Mesothelial cell of epicardium (in vitro differentiated cells): ENCODE data around the gene RPS5. TPM values are rescaled to one million over a fixed set of nuclear protein-coding genes. Genes with fewer than 3 reads are reported as not detected.
A peak's percentile ranks its signal among the peaks of the same experiment; 100 is the strongest.

Experiments
- DNase-seq, 2 experiments: peaks; one replicate each; pipeline ENCODE4 v3.0.0; 2021; ENCODE audit warnings: low spot score in 2 of 2; ENCODE audit not compliant: unreplicated experiment in 2 of 2
- H3K27ac Mint-ChIP-seq: 2 replicates; pipeline ENCODE4 v1.8.0; 2021; ENCODE audit warnings: mixed read lengths
- H3K27me3 Mint-ChIP-seq: 2 replicates; pipeline ENCODE4 v1.8.0; 2021; ENCODE audit warnings: low read depth, mixed read lengths
- H3K36me3 Mint-ChIP-seq: 2 replicates; pipeline ENCODE4 v1.8.0; 2021; ENCODE audit warnings: mixed read lengths
- H3K4me1 Mint-ChIP-seq: 2 replicates; pipeline ENCODE4 v1.8.0; 2021; ENCODE audit warnings: mixed read lengths
- H3K4me3 Mint-ChIP-seq: 2 replicates; pipeline ENCODE4 v1.8.0; 2021; ENCODE audit warnings: mild to moderate bottlenecking, moderate library complexity, mixed read lengths
- H3K9me3 Mint-ChIP-seq: 2 replicates; pipeline ENCODE4 v1.8.0; 2021; ENCODE audit warnings: mixed read lengths
- total RNA-seq: library from RNA; stranded (reverse); gene quantifications from 3 replicates; pipeline ENCODE4 v1.2.1, GENCODE V29; 2021
- TF ChIP-seq, protein P1 (sequence below): fragments of 200-600 bp; sonication (generic); IDR thresholded peaks from one replicate; pipeline ENCODE4 v1.5.0; 2021; ENCODE audit warnings: antibody characterized with exemption; ENCODE audit not compliant: unreplicated experiment

Gene RPS5
- total RNA-seq, 1 donor from 2014 or later: 985 TPM

DNA sequence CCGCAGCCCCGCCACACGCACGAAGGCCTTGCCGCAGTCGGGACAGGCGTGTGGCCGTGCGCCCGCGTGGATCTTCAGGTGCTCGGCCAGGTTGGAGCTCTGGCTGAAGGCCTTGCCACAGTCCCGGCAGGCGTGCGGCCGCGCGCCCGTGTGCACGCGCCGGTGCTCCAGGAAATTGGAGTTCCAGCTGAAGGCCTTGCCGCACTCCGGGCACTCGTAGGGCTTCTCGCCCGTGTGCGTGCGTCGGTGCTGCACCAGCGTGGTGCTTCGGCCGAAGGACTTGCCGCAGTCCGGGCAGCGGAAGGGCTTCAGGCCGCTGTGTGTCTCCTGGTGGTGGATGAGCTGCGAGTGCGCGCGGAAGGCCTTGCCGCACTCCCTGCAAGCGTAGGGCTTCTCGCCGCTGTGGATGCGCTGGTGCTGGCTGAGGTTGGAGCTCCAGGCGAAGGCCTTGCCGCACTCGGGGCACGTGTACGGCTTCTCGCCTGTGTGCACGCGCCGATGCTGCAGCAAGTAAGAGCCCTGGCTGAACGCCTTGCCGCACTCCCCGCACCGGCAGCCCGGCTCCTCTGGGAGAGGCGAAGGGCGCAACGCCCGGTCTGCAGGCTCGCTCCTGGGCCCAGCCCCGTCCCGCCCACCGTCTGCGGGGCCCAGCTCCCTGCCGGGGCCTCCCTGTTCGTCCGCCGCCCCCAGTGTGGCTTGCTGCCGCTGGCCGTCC, 30.1 kb upstream of the RPS5 start:
- H3K4me1 Mint-ChIP-seq: peaks cover 6% of the 10 kb centered on the region
- H3K36me3 Mint-ChIP-seq: no peaks in the 10 kb centered on the region
- DNase-seq: no peak
- no peak overlapping the region for H3K27ac Mint-ChIP-seq
- TF ChIP-seq, protein P1, sequence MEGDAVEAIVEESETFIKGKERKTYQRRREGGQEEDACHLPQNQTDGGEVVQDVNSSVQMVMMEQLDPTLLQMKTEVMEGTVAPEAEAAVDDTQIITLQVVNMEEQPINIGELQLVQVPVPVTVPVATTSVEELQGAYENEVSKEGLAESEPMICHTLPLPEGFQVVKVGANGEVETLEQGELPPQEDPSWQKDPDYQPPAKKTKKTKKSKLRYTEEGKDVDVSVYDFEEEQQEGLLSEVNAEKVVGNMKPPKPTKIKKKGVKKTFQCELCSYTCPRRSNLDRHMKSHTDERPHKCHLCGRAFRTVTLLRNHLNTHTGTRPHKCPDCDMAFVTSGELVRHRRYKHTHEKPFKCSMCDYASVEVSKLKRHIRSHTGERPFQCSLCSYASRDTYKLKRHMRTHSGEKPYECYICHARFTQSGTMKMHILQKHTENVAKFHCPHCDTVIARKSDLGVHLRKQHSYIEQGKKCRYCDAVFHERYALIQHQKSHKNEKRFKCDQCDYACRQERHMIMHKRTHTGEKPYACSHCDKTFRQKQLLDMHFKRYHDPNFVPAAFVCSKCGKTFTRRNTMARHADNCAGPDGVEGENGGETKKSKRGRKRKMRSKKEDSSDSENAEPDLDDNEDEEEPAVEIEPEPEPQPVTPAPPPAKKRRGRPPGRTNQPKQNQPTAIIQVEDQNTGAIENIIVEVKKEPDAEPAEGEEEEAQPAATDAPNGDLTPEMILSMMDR: no peak
- no peaks in the 10 kb centered on the region for H3K9me3 Mint-ChIP-seq
- no peaks in the 10 kb centered on the region for H3K27me3 Mint-ChIP-seq
- H3K4me3 Mint-ChIP-seq: no peak overlapping the region

DNA sequence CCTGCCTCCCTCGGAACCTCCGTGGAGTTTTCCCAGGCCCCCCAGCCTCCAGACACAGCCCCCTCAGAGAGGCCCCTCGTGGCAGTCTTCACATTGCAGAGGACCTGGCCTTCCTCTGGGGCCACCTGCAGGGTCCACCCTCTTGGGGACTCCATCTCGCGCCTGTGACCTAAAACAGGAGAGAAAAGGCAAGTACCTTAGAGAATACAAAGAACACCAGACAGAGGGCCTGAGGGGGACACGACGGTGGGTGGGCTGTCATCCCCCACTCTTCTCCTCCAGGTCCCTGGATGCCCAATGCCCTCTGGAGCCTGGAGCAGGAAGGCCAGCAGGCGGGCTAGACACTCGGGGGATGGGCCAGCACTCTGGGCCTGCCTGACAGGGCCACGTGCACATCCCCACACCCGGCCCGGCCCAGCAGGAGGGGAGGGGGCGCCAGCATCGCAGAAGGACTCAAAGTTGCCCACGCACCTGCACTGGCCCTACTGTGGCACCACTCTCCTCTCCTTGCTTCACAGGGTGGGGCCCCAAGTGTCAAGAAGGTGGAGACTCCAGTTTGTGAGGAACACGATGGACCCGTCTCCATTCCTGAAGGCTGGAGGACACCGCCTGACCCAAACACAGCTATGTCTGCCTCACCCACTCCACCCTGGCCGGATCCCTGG, 29.5 kb upstream of the RPS5 start:
- H3K27ac Mint-ChIP-seq: no peak overlapping the region
- H3K9me3 Mint-ChIP-seq: no peaks in the 10 kb centered on the region
- H3K4me1 Mint-ChIP-seq: peaks cover 10% of the 10 kb centered on the region
- H3K27me3 Mint-ChIP-seq: no peaks in the 10 kb centered on the region
- TF ChIP-seq, protein P1: no peak
- DNase-seq: no peak
- no peak overlapping the region for H3K4me3 Mint-ChIP-seq
- H3K36me3 Mint-ChIP-seq: no peaks in the 10 kb centered on the region

DNA sequence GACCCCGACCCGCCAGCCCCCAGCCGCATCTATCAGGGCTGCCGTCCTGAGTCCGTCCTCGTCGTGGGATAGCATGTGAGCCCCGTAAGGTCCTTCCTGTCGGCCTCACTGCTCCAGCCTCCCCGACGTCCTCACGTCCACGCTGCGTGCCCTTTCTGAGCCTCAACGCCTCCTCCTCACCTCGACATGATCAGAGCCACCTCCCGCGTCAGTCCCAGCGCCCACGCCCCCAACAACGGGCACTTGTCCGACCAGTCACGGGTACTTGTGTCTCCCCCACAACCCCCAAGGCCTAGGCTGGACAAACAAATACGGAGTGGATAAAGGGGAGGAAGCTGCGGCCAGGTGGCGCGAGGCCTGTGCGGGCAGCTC, 25.2 kb upstream of the RPS5 start:
- DNase-seq: no peak
- H3K9me3 Mint-ChIP-seq: no peaks in the 10 kb centered on the region
- TF ChIP-seq, protein P1: no peak
- peak overlapping the region; percentile 99 for H3K27ac Mint-ChIP-seq
- no peaks in the 10 kb centered on the region for H3K27me3 Mint-ChIP-seq
- H3K36me3 Mint-ChIP-seq: no peaks in the 10 kb centered on the region
- peak overlapping the region; percentile 98 for H3K4me3 Mint-ChIP-seq
- peaks cover 10% of the 10 kb centered on the region for H3K4me1 Mint-ChIP-seq

DNA sequence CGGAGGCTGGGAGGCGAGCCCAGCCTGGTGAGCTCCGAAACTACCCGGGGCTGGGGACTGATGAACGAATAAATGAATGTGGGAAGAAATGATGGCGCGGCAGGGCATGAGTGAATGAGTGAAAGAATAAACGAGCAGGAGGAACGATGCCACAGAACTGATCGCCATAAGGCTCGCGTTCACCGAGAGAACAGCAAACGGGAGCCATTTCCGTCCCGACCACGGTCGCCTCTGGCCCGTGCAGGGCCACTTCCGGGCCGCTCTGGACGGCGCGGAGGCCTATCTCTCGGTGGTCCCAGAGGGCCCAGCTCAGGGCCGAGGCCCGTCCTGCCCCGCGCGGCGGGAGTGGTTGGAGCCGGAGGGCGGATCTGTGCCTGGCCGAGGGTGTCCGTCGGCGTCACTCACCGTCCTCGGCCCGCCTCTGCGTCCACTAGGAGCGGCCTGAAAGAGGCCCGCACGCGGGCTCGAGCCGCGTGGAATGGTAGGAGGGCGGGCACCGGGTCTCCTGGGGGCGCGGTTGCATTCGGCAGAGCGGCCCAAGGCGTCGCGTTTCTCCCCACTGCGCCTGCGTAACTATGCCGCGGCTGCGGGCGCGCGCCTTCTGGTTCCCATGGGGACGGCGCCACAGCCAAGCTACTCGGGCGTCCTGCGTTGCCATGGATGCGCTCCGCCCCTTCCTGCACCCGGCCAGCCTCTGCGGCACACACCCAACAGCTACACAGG, 24.6 kb upstream of the RPS5 start, which contains the start of gene ZNF497:
TSS of gene ZNF497 (minus strand) at position 480 of the 723 bp plus-strand sequence. CDS start 5,116 bp downstream, outside the sequence.
- no peaks in the 10 kb centered on the region for H3K9me3 Mint-ChIP-seq
- peaks cover 3% of the 10 kb centered on the region for H3K36me3 Mint-ChIP-seq
- DNase-seq: peak; percentile 95 to 98
- H3K27me3 Mint-ChIP-seq: no peaks in the 10 kb centered on the region
- peak within 1 kb of the TSS; percentile 99 for H3K27ac Mint-ChIP-seq
- peak within 1 kb of the TSS; percentile 98 for H3K4me3 Mint-ChIP-seq
- peaks cover 10% of the 10 kb centered on the region for H3K4me1 Mint-ChIP-seq
- TF ChIP-seq, protein P1: no peak

DNA sequence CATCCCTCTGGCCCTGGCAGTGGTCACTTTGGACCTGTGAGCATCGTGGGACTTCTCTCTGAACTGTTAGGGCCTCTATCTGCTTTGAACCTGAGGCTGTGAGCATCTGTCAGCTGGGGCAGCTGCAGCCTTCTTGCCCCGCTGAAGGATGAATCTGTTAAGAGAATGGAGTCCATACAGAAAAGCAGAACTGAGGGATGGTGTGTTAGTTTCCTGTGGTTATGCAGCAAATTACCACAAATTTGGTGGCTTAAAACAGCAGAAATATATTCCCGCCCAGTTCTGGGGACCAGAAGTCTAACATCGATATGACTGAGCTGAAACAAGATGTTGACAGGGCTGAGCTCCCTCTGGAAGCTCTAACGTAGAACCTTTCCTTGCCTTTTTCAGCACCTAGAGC, 22.9 kb upstream of the RPS5 start:
- Mint-ChIP-seq H3K4me3 (peak overlapping the region; percentile 31), H3K9me3 (no peaks in the 10 kb centered on the region), H3K27ac (no peak overlapping the region), H3K27me3 (no peaks in the 10 kb centered on the region), H3K36me3 (peaks cover 4% of the 10 kb centered on the region), H3K4me1 (peaks cover 10% of the 10 kb centered on the region)
- TF ChIP-seq, protein P1: no peak
- no peak for DNase-seq
